ENCODE data around the gene OPCML. TPM values are rescaled to one million over a fixed set of nuclear protein-coding genes. Genes with fewer than 3 reads are reported as not detected.

OPCML gene
- total RNA-seq, 1 donor from 2014 or later = not detected

DNA sequence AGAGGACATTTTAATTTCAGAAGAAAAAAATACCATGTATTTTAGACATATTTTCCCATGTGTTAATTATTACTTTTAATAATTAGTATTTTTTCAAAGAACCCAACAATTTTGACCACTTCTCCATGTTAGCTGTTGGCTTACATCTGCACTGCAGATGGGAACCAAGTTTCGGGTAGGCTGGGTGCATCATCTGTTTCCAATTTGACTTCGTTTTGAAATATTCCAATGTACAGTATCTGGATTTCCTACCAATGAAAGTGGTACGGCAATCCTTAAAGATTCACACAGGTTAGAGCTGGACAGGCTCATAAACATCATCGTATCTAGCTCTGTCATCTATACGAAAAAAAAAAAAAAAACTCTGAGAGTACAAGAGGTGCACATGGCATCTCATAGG, 670.2 kb downstream of the OPCML start:
- DNase-seq (ENCODE audit: low read depth in 2 of 2) = no peak

GRCh38 chr11:132859306-132859705, 673.0 kb downstream of the OPCML start:
- DNase-seq (ENCODE audit: low read depth in 2 of 2) = no peak

DNA sequence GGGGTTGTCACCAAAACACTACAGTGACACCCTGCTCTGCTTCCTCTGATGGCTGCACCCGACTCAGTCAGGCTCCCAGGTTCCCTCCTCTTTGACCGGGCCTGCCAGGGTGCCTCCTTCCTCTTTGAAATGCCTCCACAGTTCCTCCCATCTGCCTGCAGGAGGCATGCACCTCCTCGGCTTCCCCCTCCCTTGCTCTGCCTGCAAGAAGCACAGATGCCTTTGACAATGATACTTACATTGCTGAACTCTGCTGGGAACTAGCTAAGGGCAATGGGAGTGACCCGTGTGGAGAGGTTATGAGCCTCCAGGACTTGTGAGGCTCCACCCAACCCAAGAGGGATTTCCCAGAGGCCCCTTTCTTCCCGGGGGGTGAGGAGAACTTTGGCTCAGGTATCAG, 674.1 kb downstream of the OPCML start:
- DNase-seq (ENCODE audit: low read depth in 2 of 2) = no peak

- DNase-seq (ENCODE audit: low read depth in 2 of 2) = no peak
Observed at GRCh38 chr11:132856032-132856431, 676.3 kb downstream of the OPCML start.

GRCh38 chr11:132855516-132855915, 676.8 kb downstream of the OPCML start:
- no peak for DNase-seq (ENCODE audit: low read depth in 2 of 2)

DNA sequence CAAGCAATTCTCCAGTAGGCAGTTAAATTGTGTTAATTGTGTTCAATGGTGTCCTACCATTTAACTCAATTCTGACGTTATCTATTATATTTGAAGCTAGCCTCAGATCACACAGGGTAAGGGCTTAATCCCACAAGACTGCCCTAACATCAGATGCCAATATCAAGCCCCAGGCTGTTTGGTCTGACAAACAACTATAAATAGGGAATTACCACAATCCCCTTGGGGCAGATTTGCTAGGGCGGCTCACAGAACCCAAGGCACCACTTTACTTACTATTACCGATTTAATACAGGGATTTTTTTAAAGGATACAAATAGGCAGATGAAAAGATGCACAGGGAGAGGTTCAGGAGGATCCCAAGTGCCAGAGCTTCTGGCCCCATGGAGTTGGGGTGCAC, 678.4 kb downstream of the OPCML start:
- no peak for DNase-seq (ENCODE audit: low read depth in 2 of 2)

- DNase-seq (ENCODE audit: low read depth in 2 of 2) = no peak
Observed at GRCh38 chr11:132852361-132852760, 679.9 kb downstream of the OPCML start.

DNA sequence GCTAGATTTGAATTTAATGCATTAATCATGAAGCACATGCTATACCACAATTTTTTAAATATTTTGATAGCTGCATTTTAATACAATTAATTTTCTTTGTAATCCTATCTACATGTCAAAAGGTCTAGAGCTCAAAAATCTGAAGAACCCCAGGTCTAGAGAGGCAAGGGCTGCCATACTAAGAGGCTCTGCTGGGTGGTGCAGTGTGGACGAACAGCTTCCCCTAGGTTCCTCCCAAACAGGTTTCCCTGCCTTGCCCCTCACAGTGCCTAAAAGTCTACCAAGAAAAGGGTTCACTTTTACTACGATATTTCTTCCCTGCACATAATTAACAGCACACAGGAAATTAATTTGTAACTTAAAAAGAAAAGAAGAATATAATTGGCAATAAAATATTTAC, 681.1 kb downstream of the OPCML start:
- DNase-seq (ENCODE audit: low read depth in 2 of 2) = no peak

DNA sequence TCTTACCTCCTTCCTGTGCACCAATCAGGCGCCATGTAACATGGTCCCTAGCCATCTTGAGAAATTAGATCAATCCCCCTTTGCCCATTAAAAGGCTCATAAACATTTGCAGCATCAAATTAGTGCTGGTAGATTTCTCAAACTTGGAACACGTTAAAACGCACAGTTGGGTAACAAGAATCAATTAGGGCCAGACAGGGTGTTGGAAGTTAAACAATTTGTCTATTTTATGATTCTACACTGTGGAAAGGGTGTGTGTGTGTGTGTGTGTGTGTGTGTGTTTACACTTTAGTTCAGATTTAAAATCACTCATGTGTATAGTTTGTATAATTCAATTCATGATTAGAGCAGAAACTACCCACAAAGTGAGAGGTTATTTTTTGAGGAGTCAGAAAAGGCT, 682.0 kb downstream of the OPCML start:
- DNase-seq (ENCODE audit: low read depth in 2 of 2) = no peak

GRCh38 chr11:132848336-132848735, 684.0 kb downstream of the OPCML start:
- no peak for DNase-seq (ENCODE audit: low read depth in 2 of 2)

DNA sequence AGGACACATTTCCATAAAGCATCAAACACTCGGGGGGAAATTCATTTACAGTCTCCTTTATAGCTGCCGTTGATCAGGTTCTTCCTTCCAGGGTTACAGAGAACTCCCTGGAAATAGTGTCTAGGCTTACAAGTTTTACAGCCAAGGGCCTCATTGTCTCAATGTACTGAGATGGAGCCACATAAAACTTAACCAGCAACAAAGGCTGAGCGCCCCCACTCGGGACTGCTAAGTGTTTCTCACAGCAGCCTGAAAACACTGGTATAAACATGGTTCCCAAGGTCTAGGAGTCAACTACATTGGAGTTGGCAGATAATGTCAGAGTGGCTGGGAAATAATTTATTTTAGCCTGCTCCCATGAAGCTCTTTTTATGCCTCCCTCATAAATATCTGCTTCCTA, 686.2 kb downstream of the OPCML start:
- no peak for DNase-seq (ENCODE audit: low read depth in 2 of 2)

DNA sequence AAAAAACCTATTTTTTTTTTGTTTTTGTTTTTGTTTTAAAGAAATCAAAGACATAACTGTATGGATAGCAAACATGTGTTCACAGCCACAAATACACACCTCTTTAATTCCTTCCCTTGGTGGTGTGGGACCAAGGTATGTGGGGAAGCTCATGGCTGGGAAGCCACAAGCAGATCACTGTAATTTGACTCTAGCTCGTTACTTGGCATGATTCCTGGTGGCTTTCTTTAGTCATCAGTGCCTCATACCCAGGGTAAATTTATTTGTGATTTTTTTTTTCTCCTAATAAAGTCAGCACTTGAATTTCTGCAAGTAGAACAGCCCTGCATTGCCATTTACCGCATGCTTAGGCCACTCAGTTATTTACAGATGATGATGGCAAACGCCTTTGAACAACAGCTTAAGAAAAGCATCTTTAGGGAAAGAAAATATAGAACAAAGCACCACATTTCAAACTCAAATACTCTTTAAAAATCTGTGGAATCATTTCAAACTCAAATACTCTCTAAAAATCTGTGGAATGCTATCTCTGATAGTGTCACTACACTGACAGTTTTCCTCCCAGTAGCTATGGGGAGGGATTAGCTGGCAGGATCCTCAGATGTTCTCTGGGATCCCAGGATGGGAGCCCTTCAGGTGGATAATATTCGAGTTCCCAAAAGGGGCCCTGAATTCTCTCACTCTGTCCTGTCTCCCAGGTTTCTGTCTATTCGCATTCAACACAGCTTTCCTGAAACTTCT, 687.2 kb downstream of the OPCML start:
- no peak for DNase-seq (ENCODE audit: low read depth in 2 of 2)

- DNase-seq (ENCODE audit: low read depth in 2 of 2) = no peak
Observed at GRCh38 chr11:132840660-132841059, 691.6 kb downstream of the OPCML start.

DNA sequence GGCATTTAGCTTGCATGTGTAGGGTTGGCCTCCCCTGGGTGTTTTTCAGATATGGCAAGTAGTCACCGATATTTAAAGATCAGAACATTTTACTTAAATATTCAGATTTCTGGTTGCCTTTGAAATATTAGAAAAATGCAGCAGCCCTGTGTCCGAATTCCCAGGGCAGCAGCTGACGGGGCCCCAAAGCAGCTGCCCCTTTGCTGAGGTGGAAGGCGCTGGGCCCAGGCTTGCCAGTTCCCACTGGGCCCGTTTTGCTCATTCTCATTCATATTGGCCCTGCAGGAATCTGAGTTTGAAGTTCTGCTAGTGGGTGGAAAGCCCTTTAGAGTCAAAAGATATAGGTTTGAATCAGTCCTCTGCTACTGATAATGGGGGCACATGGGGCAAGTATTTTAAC, 692.1 kb downstream of the OPCML start:
- DNase-seq (ENCODE audit: low read depth in 2 of 2) = no peak

DNA sequence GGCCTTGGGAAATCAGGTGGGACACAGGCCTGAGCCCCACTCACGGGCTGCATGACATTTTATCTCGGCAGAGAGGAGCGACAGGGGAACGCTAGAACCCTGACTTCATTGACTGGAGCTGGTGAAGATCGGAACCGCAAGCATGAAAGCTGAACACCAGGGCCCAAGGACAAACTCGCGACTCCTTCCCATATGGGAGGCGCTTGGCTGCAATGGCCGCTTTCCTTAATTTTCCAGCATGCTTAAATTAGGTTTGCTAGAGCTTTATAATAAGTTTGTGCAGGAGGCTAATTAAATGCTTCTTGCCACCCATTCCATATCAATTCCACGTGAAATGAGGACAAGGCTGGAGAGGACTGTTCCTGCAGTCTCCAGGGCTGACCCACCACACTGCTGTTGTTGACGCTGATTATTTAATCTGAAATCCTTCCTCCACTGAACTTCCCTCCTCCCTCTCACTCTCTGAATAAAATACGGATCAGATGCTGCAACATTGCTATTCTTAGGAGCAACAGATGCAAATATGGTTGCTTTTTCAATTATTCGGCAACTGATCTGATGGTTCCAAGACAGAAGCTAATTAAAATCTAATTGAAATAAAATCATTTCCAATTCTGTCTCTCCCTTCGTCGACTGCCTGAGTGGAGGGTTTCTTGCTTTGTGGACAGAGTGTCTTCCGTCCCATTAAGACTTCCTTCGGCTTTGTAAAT, 692.9 kb downstream of the OPCML start:
- DNase-seq (ENCODE audit: low read depth in 2 of 2) = no peak

GRCh38 chr11:132838627-132839026, 693.7 kb downstream of the OPCML start:
- DNase-seq (ENCODE audit: low read depth in 2 of 2) = no peak

DNA sequence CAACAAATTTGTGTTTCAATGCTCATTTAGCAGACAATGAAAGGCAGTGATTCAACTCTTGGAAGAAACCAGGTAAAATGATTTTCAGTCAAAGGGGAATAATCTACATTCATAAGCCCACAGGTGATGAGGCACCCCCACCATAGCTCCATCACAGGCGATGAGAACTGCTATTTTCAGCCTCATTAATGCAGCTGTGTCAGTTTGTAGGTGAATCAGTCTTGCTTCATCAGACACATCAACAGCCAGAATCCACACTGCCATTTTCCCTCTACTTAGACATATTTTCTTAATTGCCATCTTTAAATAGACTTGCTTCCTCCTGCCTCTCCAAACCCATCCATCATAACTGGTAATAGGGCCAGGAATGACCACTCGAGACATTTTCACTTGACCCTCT, 701.0 kb downstream of the OPCML start:
- DNase-seq (ENCODE audit: low read depth in 2 of 2) = no peak

DNA sequence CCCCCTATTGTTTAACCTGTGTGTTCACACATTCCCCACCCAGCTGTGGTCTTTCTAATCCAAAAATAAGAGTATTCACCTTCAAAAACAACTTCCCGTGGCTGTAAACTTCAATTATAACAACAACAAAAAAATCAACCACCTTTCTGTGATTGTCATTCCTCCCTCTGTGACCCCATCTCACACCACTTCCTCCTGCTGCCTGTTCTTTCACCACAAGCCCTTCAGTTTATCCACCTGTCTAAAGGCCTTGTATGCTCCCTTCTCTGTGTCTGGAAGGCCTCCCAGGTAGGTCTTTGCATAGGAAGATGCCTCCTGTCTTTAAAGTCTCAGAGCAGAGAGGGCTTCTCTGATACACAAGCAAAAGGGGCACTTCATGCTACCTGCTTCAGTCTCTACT, 707.7 kb downstream of the OPCML start:
- DNase-seq (ENCODE audit: low read depth in 2 of 2) = no peak

DNA sequence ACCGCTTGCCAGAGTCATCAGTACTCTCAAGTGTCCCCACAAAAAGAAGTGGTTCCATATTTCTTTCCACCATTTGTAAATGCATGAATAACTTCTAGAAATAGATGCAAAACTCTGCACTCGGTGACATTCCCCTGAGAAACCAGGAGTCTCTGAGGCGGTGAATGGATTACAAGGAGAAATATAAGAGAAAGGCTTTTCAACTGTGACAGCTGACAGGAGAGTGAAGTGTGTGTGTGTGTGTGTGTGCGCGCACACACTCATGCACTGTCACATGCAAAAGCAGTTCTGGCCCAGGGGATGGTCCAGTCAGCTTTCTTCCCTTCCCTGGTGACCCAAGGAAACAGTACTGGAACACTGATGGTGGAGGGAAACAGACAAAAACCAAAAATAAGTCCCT, 710.0 kb downstream of the OPCML start:
- DNase-seq (ENCODE audit: low read depth in 2 of 2) = no peak

DNA sequence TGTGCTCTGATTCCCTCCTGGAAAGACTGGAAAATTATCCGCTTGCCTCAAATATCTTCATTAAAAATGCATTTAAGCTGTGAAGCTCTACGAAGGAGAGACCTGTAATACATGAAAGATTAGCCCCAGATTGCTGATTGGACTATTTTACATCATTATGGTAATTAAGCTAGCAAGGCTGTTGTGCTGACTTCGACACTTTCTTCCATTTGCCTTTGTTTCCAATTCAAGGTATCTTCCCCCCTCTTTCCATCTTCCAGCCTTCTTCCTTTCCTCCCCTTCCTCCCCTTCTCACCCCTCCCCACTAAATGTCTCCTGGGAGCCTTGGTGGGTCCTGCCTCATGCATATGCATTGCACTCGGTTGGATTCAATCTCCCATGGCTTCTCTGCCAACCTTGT, 710.8 kb downstream of the OPCML start:
- no peak for DNase-seq (ENCODE audit: low read depth in 2 of 2)

DNA sequence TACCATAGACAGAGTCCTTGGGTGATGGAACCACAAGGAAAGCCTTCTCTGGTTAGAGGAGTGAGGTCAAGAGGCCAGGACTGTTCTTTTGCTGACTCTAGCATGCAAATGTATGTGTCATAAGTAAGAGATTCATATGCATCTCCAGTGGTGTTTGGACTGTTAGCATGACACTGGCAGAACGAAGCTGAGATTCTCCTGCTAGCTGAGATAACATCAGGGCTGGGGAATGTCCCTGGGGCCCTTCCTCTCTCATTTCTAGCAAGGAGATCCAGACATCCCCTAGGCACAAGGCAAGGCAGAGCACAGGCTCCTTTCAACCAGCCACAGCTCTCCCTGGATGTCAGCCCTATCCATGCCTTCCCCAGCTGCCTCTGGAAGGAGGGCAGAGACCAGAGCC, 711.3 kb downstream of the OPCML start:
- DNase-seq (ENCODE audit: low read depth in 2 of 2) = no peak

DNA sequence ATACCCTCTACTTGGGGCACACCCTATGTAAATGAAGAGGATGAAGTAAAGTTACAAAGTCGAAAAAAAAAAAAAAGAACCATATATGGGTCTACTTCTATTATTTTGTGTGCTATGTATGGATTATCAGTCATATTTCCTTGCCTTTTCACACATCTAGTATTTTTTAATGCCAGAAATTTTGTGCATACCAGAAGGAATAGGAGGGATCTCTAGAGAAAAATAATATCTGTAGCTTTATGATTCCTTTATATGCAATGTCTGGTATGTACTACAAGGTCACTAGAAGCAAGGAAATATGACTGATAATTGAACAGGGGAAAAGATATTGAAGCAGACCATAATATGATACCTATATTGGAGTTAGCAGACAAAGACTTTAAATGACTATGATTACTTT, 713.4 kb downstream of the OPCML start:
- DNase-seq (ENCODE audit: low read depth in 2 of 2) = no peak

DNA sequence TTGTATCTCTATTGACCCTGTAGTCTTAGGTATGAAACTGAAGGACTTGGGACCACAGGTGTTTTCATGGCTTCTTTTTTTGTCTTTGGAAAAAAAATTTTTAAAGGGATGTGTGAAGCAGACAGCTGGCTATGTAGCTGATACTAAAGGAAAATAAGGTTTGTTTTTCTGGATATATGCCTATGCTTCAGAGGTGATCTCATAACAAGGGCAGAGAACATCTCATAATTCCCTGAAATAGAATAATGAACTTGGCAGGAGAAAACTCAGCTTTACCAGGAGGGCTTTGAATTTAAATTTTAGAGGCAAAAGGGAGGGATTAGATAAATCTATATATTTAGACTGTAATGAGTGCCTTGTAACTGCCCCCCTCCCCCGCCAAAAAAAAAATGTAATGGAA, 714.9 kb downstream of the OPCML start:
- DNase-seq (ENCODE audit: low read depth in 2 of 2) = no peak

Measured in dermis microvascular lymphatic vessel endothelial cell (primary cell).